SH-SY5Y (cell line): ENCODE results near the gene LGALS4.

Experiments
- GATA2 ChIP-seq: IDR thresholded peaks from 2 replicates; pipeline ENCODE4 v1.6.1; 2011; ENCODE audit warnings: mild to moderate bottlenecking, low read depth, low read length
- GATA3 ChIP-seq: IDR thresholded peaks from 2 replicates; pipeline ENCODE4 v1.6.1; 2011; ENCODE audit warnings: low read depth, mild to moderate bottlenecking, low read length, moderate library complexity

DNA sequence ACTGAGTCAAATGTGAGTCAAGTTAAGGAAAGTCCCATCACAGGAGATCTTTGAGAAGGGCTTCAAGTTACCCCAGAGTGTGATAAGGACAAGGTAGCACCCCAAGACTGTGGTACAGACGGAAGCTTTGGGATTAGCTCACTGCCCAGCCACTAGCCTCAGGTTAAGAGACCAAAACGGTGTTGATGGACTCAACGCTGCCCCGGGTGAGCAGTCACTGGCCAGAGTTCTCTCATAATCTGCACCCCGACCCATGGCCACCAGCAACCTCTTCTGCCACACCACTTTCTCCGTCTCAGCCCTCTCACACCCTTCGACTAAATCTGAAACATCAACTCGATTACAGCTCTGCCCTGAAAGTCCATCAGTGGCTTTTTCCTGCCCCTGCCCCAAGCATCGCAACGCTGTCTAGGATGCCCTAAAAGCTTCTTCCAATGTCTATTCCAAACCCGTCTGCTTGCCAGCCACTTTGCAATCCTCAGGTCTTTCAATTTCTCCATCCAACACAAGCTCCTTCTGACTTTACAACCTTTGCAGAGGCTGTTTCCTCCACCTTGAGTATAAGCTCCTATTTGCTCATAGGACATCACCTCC is 31.4 kb upstream of the LGALS4 start:
- TF ChIP-seq GATA2 (no peak), GATA3 (no peak)
